Measurements from ENCODE around the gene OR4L1.
"Not testable (repeated sequence)": the region's sequence is repeated elsewhere in the genome, so short reads cannot be mapped to it uniquely, and the experiment has no call there.

OR4L1 gene

GRCh38 chr14:20059745-20060144 is at the start of gene OR4L1:
Gene OR4L1, plus strand, starts transcription at chr14:20060045. Its CDS starts 0 bp downstream, at chr14:20060045.
- no peak for DNase-seq

- no peak for DNase-seq
Observed at GRCh38 chr14:20019257-20019865, 40.5 kb upstream of the OR4L1 start, which contains the start of gene OR4K14. Gene OR4K14, minus strand, starts transcription at chr14:20019307. Its CDS starts 4,114 bp downstream, at chr14:20015193.

- no peak for DNase-seq
Observed at GRCh38 chr14:20031058-20031457, 28.8 kb upstream of the OR4L1 start.

GRCh38 chr14:20035449-20035848 is 24.4 kb upstream of the OR4L1 start:
- DNase-seq: no peak

GRCh38 chr14:20035938-20036337 is 23.9 kb upstream of the OR4L1 start, which contains the start of gene OR4K13:
Gene OR4K13, minus strand, starts transcription at chr14:20036038. Its CDS starts 1,280 bp downstream, at chr14:20034758.
- DNase-seq: no peak

- no peak for DNase-seq
Observed at GRCh38 chr14:20044243-20044642, 15.6 kb upstream of the OR4L1 start.

GRCh38 chr14:20048202-20048601 is 11.6 kb upstream of the OR4L1 start:
- DNase-seq: no peak

- DNase-seq: no peak
Observed at GRCh38 chr14:20092050-20092449, 32.2 kb downstream of the OR4L1 start.

- no peak for DNase-seq
Observed at GRCh38 chr14:20093442-20093841, 33.6 kb downstream of the OR4L1 start.

- DNase-seq: not testable (repeated sequence)
Observed at GRCh38 chr14:20098926-20099770, 39.3 kb downstream of the OR4L1 start.

- no peak for DNase-seq
Observed at GRCh38 chr14:20110438-20110837, 50.6 kb downstream of the OR4L1 start, which contains the start of gene OR4K17. Gene OR4K17, plus strand, starts transcription at chr14:20110739. Its CDS starts 6,761 bp downstream, at chr14:20117500.
